Measurements from ENCODE around the gene TP53I13. TPM values are rescaled to one million over a fixed set of nuclear protein-coding genes. Genes with fewer than 3 reads are reported as not detected.
A peak's percentile ranks its signal among the peaks of the same experiment; 100 is the strongest.

Gene TP53I13
- total RNA-seq, 1 donor from 2014 or later: 31.7 TPM

DNA sequence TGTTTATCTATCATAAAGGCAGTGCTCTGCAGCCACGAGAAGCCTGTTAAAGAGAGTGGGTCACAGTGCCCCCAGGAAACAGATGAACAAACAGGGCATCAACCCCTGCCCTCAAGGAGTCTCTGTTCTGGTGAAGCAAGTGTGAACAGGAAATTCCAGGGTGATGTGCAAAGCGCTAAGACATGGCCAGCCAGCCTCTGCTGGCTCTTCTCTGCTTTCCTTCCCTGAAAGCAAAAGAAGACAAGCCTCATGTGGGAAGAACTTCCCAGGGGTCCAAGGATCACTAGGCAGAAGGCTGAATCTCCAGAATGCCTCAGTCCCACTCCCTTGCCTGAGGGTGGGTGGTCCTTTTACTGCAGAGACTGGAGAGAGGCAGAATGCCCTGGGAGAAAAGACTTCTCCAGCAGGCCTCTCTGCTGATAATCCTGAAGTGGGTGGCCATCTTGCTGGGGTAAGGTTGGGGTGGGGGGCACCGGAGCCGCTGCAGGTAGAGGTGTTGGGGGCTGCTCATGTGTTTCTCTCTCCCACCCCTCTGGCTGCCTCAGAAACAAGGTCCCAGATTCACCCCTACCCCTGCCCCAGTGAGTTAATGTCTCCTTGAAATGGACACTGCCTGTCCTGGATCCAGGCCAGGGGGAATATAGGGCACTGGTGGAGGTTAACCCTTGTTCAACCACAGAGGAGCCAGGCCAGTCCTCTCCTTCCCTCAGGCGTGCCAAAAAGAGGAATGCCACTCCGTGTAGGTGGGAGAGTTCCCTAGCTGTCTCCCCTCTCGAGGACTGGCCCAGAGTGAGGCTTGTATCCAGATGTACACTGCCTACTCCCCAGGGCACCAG is 26.8 kb downstream of the TP53I13 start:
- Mint-ChIP-seq H3K4me3 (ENCODE audit: unreplicated experiment) (peak overlapping the region; percentile 84), H3K27ac (ENCODE audit: unreplicated experiment) (no peak overlapping the region), H3K36me3 (ENCODE audit: low read depth, unreplicated experiment) (no peaks in the 10 kb centered on the region), H3K9me3 (ENCODE audit: unreplicated experiment) (no peaks in the 10 kb centered on the region), H3K4me1 (ENCODE audit: low read depth, unreplicated experiment) (peaks cover 8% of the 10 kb centered on the region), H3K27me3 (ENCODE audit: low read depth, unreplicated experiment) (no peaks in the 10 kb centered on the region)
- H3K9ac ChIP-seq (ENCODE audit: low read length): no peak overlapping the region
- H3K27me3 ChIP-seq (ENCODE audit: insufficient read depth, low read length): peaks cover 12% of the 10 kb centered on the region
- H3K27ac ChIP-seq (ENCODE audit: low read depth, low read length): no peak overlapping the region
- H3K4me1 ChIP-seq (ENCODE audit: insufficient read depth, low read length): peaks cover 37% of the 10 kb centered on the region
- TF ChIP-seq, protein P1, sequence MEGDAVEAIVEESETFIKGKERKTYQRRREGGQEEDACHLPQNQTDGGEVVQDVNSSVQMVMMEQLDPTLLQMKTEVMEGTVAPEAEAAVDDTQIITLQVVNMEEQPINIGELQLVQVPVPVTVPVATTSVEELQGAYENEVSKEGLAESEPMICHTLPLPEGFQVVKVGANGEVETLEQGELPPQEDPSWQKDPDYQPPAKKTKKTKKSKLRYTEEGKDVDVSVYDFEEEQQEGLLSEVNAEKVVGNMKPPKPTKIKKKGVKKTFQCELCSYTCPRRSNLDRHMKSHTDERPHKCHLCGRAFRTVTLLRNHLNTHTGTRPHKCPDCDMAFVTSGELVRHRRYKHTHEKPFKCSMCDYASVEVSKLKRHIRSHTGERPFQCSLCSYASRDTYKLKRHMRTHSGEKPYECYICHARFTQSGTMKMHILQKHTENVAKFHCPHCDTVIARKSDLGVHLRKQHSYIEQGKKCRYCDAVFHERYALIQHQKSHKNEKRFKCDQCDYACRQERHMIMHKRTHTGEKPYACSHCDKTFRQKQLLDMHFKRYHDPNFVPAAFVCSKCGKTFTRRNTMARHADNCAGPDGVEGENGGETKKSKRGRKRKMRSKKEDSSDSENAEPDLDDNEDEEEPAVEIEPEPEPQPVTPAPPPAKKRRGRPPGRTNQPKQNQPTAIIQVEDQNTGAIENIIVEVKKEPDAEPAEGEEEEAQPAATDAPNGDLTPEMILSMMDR (IDR thresholded peaks at IDR 0.05; ENCODE audit: insufficient read depth, low read depth, low read length): no peak
- peaks cover 6% of the 10 kb centered on the region for H3K79me2 ChIP-seq (ENCODE audit: insufficient read depth, low read length)
- DNase-seq (ENCODE audit: low read depth): no peak
- H3K4me3 ChIP-seq (ENCODE audit: insufficient read depth, low read depth, low read length): no peak overlapping the region
- no peak for FAIRE-seq
- peaks cover 49% of the 10 kb centered on the region for H4K20me1 ChIP-seq (ENCODE audit: insufficient read depth, low read length)
- H3K36me3 ChIP-seq (ENCODE audit: insufficient read depth, low read length): no peaks in the 10 kb centered on the region
- no peak overlapping the region for H3K4me2 ChIP-seq (ENCODE audit: low read length)
- no peak overlapping the region for H2AFZ ChIP-seq (ENCODE audit: low read depth, low read length)
- no peaks in the 10 kb centered on the region for H3K9me3 ChIP-seq (ENCODE audit: insufficient read depth, low read depth, low read length)

DNA sequence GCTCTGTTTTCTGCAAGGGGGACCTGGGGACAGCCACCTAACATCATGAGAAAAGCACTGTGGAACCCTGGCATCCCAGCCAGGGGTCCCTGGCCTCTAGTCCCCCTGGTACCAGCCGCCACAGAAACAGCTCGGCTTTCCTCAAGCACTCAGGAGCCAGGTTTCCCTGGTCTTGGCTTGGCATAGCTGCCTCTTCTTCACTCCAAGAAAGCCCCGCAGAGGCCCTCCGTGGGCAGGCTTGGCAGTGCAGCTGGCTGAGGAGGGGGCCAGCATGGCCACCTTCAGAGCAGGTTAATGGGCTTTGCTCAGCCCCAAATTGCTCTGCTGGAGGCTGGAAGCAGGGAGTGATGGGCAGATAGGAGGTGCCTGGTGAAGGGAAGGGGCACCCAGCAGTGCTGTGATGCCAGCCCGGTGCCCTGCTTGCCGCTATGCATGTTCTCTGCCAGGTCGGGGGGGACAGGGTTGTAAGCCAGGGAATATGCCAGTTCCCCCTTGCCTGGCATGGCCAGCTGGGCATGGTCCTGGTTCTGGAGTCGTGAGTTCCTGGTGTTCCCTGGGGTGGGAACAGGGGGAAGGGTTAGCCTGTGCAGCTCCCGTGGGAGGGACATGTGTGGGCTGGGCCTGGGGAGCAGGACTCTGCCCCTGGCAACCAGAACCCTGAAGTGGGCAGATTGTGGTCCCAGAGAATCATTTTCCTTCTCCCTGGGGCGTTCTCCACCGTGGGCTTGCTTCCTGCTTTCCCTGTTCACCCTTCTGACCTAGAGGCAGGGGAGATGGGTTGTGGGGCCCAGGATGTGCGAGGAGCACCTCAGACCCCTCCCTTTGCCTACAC is 27.7 kb downstream of the TP53I13 start:
- Mint-ChIP-seq H3K27ac (ENCODE audit: unreplicated experiment) (no peak overlapping the region), H3K4me1 (ENCODE audit: low read depth, unreplicated experiment) (peaks cover 8% of the 10 kb centered on the region)
- H3K4me2 ChIP-seq (ENCODE audit: low read length): no peak overlapping the region

More for the DNA sequence above, 27.7 kb downstream of the TP53I13 start:
- Histone ChIP-seq H2AFZ (ENCODE audit: low read depth, low read length) (no peak overlapping the region), H3K36me3 (ENCODE audit: insufficient read depth, low read length) (no peaks in the 10 kb centered on the region), H3K4me1 (ENCODE audit: insufficient read depth, low read length) (peaks cover 29% of the 10 kb centered on the region), H3K27me3 (ENCODE audit: insufficient read depth, low read length) (peaks cover 12% of the 10 kb centered on the region), H3K9ac (ENCODE audit: low read length) (no peak overlapping the region), H3K27ac (ENCODE audit: low read depth, low read length) (no peak overlapping the region), H3K4me3 (ENCODE audit: insufficient read depth, low read depth, low read length) (no peak overlapping the region), H3K79me2 (ENCODE audit: insufficient read depth, low read length) (peaks cover 6% of the 10 kb centered on the region), H4K20me1 (ENCODE audit: insufficient read depth, low read length) (peaks cover 53% of the 10 kb centered on the region), H3K9me3 (ENCODE audit: insufficient read depth, low read depth, low read length) (no peaks in the 10 kb centered on the region)
- Mint-ChIP-seq H3K9me3 (ENCODE audit: unreplicated experiment) (no peaks in the 10 kb centered on the region), H3K4me3 (ENCODE audit: unreplicated experiment) (no peak overlapping the region), H3K27me3 (ENCODE audit: low read depth, unreplicated experiment) (no peaks in the 10 kb centered on the region), H3K36me3 (ENCODE audit: low read depth, unreplicated experiment) (no peaks in the 10 kb centered on the region)
- FAIRE-seq (no peak), DNase-seq (ENCODE audit: low read depth) (no peak)
- TF ChIP-seq, protein P1 (IDR thresholded peaks at IDR 0.05; ENCODE audit: insufficient read depth, low read depth, low read length): no peak
- TF ChIP-seq EZH2 (IDR thresholded peaks at IDR 0.05; ENCODE audit: insufficient read depth, low read length): no peak

Measured in astrocyte (in vitro differentiated cells and primary cell).